B cell (primary cell): ENCODE data around the gene DPP10.

Experiments
- EZH2 ChIP-seq: IDR thresholded peaks from 2 replicates; pipeline ENCODE4 v1.6.1; 2012; ENCODE audit warnings: borderline replicate concordance, low read depth, mild to moderate bottlenecking, moderate library complexity, low read length; ENCODE audit not compliant: insufficient read depth, poor library complexity, severe bottlenecking
- TF ChIP-seq, protein P1 (sequence below): fragments of 200-600 bp; IDR thresholded peaks from one replicate; pipeline ENCODE4 v1.8.0; 2022; ENCODE audit warnings: antibody characterized with exemption, mild to moderate bottlenecking

DNA sequence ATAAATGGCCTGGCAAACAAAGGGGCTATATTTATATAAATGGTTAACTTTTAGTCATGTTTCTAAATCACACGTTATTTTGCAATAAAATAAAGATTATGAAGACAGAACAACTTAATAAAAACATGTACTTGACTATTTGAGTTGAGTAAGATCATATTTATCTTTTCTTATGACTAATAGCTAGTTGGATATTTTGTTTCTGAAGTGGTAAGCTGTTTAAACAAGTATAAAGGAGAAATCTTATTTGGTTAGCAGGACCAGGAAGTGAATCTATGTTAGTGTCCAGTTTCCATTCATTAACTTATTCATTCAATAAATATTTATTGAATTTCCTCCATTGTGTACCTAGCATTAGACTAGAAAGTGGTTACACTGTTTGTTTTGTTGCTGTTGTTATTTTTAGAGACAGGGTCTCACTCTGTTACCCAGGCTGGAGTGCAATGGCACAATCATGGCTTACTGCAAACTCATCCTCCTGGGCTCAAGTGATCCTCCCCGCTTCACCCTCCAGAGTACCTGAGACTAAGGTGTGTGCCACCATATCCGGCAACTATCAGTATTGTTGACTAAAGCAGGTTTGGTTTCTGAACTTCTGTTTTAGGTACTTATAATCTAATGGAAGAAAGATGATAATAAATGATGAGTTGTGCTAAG is 312.6 kb downstream of the DPP10 start:
- TF ChIP-seq, protein P1, sequence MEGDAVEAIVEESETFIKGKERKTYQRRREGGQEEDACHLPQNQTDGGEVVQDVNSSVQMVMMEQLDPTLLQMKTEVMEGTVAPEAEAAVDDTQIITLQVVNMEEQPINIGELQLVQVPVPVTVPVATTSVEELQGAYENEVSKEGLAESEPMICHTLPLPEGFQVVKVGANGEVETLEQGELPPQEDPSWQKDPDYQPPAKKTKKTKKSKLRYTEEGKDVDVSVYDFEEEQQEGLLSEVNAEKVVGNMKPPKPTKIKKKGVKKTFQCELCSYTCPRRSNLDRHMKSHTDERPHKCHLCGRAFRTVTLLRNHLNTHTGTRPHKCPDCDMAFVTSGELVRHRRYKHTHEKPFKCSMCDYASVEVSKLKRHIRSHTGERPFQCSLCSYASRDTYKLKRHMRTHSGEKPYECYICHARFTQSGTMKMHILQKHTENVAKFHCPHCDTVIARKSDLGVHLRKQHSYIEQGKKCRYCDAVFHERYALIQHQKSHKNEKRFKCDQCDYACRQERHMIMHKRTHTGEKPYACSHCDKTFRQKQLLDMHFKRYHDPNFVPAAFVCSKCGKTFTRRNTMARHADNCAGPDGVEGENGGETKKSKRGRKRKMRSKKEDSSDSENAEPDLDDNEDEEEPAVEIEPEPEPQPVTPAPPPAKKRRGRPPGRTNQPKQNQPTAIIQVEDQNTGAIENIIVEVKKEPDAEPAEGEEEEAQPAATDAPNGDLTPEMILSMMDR, result no peak
- TF ChIP-seq EZH2, result no peak
